ENCODE measurements around the gene TRPM4.

Gene TRPM4

DNA sequence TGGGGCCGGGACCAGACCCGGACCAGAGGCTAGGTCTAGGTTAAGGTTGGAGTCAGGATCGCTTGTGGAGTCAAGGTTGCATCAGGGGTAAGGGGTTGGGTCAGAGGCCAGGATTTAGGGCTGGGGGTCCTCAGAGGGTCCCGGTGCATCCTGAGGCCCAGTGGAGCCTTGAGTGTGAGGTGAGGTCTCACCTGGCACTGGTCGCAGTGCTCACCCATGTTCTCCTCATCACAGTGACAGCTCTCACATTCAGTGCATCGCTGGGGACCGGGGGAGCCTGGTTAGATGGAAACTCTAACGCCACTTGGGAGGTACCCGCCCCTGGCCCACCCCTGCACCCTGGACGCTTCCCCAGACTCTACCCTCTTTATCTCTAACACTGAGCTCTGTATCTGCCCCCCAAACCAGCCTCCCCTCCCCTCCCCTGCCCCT lies 5.5 kb upstream of the TRPM4 start:
- no peak overlapping the region for H3K4me3 ChIP-seq (ENCODE audit: low read length)
- no peaks in the 10 kb centered on the region for H3K79me2 ChIP-seq (ENCODE audit: low read length)
- peaks cover 64% of the 10 kb centered on the region for H3K27me3 ChIP-seq (replicated peaks; ENCODE audit: insufficient read depth, low read length)
- DNase-seq = no peak
- H3F3A ChIP-seq (ENCODE audit: insufficient read depth, low read length) = no peaks in the 10 kb centered on the region
- H3K9me2 ChIP-seq (replicated peaks; ENCODE audit: insufficient read depth, low read length) = no peaks in the 10 kb centered on the region
- H3K4me2 ChIP-seq (ENCODE audit: low read depth, low read length) = no peak overlapping the region
- no peak overlapping the region for H2AFZ ChIP-seq (ENCODE audit: low read length)
- no peaks in the 10 kb centered on the region for H3K9me3 ChIP-seq (replicated peaks; ENCODE audit: insufficient read depth, low read length)
- no peaks in the 10 kb centered on the region for H3K36me3 ChIP-seq (replicated peaks; ENCODE audit: insufficient read depth, low read length)
- H3K27ac ChIP-seq (ENCODE audit: low read length) = no peak overlapping the region
- H4K20me1 ChIP-seq (ENCODE audit: insufficient read depth, low read length) = no peaks in the 10 kb centered on the region
- TF ChIP-seq, protein P1, sequence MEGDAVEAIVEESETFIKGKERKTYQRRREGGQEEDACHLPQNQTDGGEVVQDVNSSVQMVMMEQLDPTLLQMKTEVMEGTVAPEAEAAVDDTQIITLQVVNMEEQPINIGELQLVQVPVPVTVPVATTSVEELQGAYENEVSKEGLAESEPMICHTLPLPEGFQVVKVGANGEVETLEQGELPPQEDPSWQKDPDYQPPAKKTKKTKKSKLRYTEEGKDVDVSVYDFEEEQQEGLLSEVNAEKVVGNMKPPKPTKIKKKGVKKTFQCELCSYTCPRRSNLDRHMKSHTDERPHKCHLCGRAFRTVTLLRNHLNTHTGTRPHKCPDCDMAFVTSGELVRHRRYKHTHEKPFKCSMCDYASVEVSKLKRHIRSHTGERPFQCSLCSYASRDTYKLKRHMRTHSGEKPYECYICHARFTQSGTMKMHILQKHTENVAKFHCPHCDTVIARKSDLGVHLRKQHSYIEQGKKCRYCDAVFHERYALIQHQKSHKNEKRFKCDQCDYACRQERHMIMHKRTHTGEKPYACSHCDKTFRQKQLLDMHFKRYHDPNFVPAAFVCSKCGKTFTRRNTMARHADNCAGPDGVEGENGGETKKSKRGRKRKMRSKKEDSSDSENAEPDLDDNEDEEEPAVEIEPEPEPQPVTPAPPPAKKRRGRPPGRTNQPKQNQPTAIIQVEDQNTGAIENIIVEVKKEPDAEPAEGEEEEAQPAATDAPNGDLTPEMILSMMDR (IDR thresholded peaks at IDR 0.05; ENCODE audit: low read length) = no peak
- TF ChIP-seq EZH2 (optimal IDR thresholded peaks at IDR 0.05; ENCODE audit: low read depth, low read length) (no peak), EZH2phosphoT487 (IDR thresholded peaks at IDR 0.05; ENCODE audit: low read length) (no peak)
- H3K4me1 ChIP-seq (ENCODE audit: low read length) = peaks cover 5% of the 10 kb centered on the region; the same call in 1 of the 2 replicates
- H3K9ac ChIP-seq (ENCODE audit: low read length) = no peak overlapping the region

DNA sequence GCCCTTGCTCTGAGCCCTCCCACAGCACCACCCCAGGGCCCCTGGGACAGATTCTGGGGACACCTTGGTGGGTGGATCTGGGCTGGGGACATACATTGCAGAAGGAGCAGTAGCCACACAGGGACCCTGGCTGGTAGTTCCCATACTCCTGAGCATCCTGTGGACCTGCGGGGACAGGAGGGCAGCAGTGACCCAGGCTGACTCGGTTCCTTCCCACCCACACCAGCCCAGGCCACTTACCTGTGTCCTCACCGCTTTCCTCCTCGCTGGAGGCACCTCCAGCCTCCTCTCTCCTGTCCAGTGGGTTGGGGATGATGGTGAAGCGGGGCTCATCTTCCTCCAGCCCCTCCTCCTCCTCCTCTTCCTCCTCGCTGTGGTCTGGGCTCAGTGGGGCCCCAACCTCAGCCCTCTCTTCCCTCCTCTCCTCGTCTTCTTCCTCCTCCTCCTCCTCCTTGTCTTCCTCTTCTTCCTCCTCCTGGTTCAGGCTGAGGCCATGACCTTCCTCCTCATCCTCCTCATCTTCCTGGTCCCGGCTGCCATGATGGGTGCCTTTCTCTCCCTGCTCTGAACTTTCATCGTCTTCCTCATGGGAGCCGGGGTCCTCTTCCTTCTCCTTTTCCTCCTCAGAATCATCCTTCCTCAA lies 4.3 kb upstream of the TRPM4 start:
- no peak for TF ChIP-seq EZH2phosphoT487 (IDR thresholded peaks at IDR 0.05; ENCODE audit: low read length)
- TF ChIP-seq, protein P1 (IDR thresholded peaks at IDR 0.05; ENCODE audit: low read length) = no peak
- TF ChIP-seq EZH2 (optimal IDR thresholded peaks at IDR 0.05; ENCODE audit: low read depth, low read length) = no peak
- Histone ChIP-seq H3K4me2 (ENCODE audit: low read depth, low read length) (no peak overlapping the region), H3K9me3 (replicated peaks; ENCODE audit: insufficient read depth, low read length) (no peaks in the 10 kb centered on the region), H3K4me1 (ENCODE audit: low read length) (peaks cover 5% of the 10 kb centered on the region; the same call in 1 of the 2 replicates), H2AFZ (ENCODE audit: low read length) (no peak overlapping the region), H3K79me2 (ENCODE audit: low read length) (no peaks in the 10 kb centered on the region), H3K36me3 (replicated peaks; ENCODE audit: insufficient read depth, low read length) (no peaks in the 10 kb centered on the region), H3F3A (ENCODE audit: insufficient read depth, low read length) (no peaks in the 10 kb centered on the region), H3K9ac (ENCODE audit: low read length) (no peak overlapping the region), H3K27ac (ENCODE audit: low read length) (no peak overlapping the region), H3K4me3 (ENCODE audit: low read length) (no peak overlapping the region), H4K20me1 (ENCODE audit: insufficient read depth, low read length) (no peaks in the 10 kb centered on the region), H3K9me2 (replicated peaks; ENCODE audit: insufficient read depth, low read length) (no peaks in the 10 kb centered on the region), H3K27me3 (replicated peaks; ENCODE audit: insufficient read depth, low read length) (peaks cover 65% of the 10 kb centered on the region)
- DNase-seq = no peak

DNA sequence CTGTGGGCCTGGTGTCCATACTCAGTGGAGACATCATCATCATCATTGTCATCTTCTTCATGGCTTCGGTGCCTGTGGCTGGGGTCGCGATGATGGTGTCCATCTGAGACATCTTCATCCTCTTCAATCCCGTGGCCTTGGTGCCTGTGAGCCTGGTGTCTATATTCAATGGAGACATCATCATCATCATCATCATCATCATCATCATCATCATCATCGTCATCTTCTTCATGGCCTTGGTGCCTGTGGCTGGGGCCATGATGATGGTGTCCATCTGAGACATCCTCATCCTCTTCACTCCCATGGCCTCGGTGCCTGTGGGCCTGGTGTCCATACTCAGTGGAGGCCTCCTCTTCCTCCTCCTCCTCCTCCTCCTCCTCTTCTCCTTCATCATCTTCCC lies 3.3 kb upstream of the TRPM4 start:
- no peaks in the 10 kb centered on the region for H3K36me3 ChIP-seq (replicated peaks; ENCODE audit: insufficient read depth, low read length)
- H4K20me1 ChIP-seq (ENCODE audit: insufficient read depth, low read length) = no peaks in the 10 kb centered on the region
- H3K9me3 ChIP-seq (replicated peaks; ENCODE audit: insufficient read depth, low read length) = no peaks in the 10 kb centered on the region
- no peak overlapping the region for H3K27ac ChIP-seq (ENCODE audit: low read length)
- no peak overlapping the region for H2AFZ ChIP-seq (ENCODE audit: low read length)
- no peaks in the 10 kb centered on the region for H3K9me2 ChIP-seq (replicated peaks; ENCODE audit: insufficient read depth, low read length)
- H3F3A ChIP-seq (ENCODE audit: insufficient read depth, low read length) = no peaks in the 10 kb centered on the region
- peaks cover 5% of the 10 kb centered on the region; the same call in 1 of the 2 replicates for H3K4me1 ChIP-seq (ENCODE audit: low read length)
- TF ChIP-seq EZH2phosphoT487 (IDR thresholded peaks at IDR 0.05; ENCODE audit: low read length) (no peak), EZH2 (optimal IDR thresholded peaks at IDR 0.05; ENCODE audit: low read depth, low read length) (no peak)
- TF ChIP-seq, protein P1 (IDR thresholded peaks at IDR 0.05; ENCODE audit: low read length) = no peak
- no peak for DNase-seq
- H3K27me3 ChIP-seq (replicated peaks; ENCODE audit: insufficient read depth, low read length) = peaks cover 63% of the 10 kb centered on the region
- H3K79me2 ChIP-seq (ENCODE audit: low read length) = no peaks in the 10 kb centered on the region
- H3K9ac ChIP-seq (ENCODE audit: low read length) = no peak overlapping the region
- H3K4me2 ChIP-seq (ENCODE audit: low read depth, low read length) = no peak overlapping the region
- H3K4me3 ChIP-seq (ENCODE audit: low read length) = no peak overlapping the region

Data from MM.1S (cell line).